K562 (cell line): ENCODE results near the gene ZSWIM1.

Source experiments
- ATF2 ChIP-seq: sonication (generic); formaldehyde crosslinking; IDR thresholded peaks from 2 replicates; pipeline ENCODE4 v1.8.1; 2022; ENCODE audit warnings: missing genetic modification reagents
- CEBPB ChIP-seq: fragments of 450-650 bp; IDR thresholded peaks from 2 replicates; pipeline ENCODE4 v1.6.1; 2016; ENCODE audit warnings: missing genetic modification characterization, missing compliant biosample characterization
- MYBL2 ChIP-seq, 2 experiments: fragments of 450-650 bp in 1 of 2; sonication (generic) in 1 of 2; formaldehyde crosslinking in 1 of 2; IDR thresholded peaks; 2 replicates each; pipeline versions ENCODE4 v1.6.1 to v1.8.1; 2017 to 2022; ENCODE audit warnings: borderline replicate concordance in 1 of 2, inconsistent platforms in 1 of 2, low read depth in 1 of 2, mild to moderate bottlenecking in 1 of 2, missing genetic modification reagents in 1 of 2, moderate library complexity in 1 of 2

- no peak for TF ChIP-seq MYBL2 (IDR thresholded peaks at IDR 0.05; ENCODE audit: low read depth)
- TF ChIP-seq MYBL2 (CRISPR knock-in tag; IDR thresholded peaks at IDR 0.05; ENCODE audit: borderline replicate concordance), result no peak
- TF ChIP-seq CEBPB (tag), result no peak
- no peak for TF ChIP-seq ATF2
Measured at GRCh38 chr20:45892828-45893500, 11.9 kb downstream of the ZSWIM1 start.
